ENCODE measurements around the gene GDA. TPM values are rescaled to one million over a fixed set of nuclear protein-coding genes. Genes with fewer than 3 reads are reported as not detected.

The GDA gene
- total and polyA plus RNA-seq, 2 experiments from 2014 or later = not detected

DNA sequence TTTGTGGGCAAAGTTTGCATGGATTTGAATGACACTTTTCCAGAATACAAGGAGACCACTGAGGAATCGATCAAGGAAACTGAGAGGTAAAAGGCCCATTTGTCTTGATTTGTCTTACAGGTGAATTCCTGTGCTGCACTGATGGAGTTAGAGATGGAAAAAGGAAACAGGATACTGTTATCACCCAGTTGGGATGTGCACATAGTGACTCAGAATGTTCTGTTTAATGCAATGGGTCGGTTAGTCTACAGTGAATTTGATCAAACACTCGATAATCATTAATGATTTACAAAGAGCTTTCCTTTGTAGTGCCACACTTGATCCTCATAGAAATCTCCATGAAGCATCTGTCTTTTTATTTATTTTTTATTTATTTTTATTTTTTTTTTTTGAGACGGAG lies 64.7 kb downstream of the GDA start:
- no peaks in the 10 kb centered on the region for H3K36me3 ChIP-seq (ENCODE audit: low read depth)
- H3K27me3 ChIP-seq (replicated peaks; ENCODE audit: insufficient read depth) = peaks cover 10% of the 10 kb centered on the region; the same call in 1 of the 2 replicates
- DNase-seq = no peak
- H3F3A ChIP-seq (ENCODE audit: insufficient read depth) = no peaks in the 10 kb centered on the region
- no peak overlapping the region for H3K4me2 ChIP-seq (ENCODE audit: unreplicated experiment)
- no peak overlapping the region for H2AFZ ChIP-seq
- in situ Hi-C loops (cut with MboI) = no loop called here
- H3K4me1 ChIP-seq (ENCODE audit: insufficient read depth) = no peaks in the 10 kb centered on the region
- H4K20me1 ChIP-seq (ENCODE audit: insufficient read depth) = no peaks in the 10 kb centered on the region
- H3K27ac ChIP-seq = no peak overlapping the region
- no peaks in the 10 kb centered on the region for H3K9me2 ChIP-seq (ENCODE audit: insufficient read depth)
- TF ChIP-seq EZH2 (IDR thresholded peaks at IDR 0.05; ENCODE audit: insufficient read depth, poor library complexity, severe bottlenecking) (no peak), EZH2phosphoT487 (IDR thresholded peaks at IDR 0.05; ENCODE audit: insufficient read depth, low read depth) (no peak)
- H3K79me2 ChIP-seq (ENCODE audit: insufficient read depth) = no peaks in the 10 kb centered on the region
- no peak overlapping the region for H3K9ac ChIP-seq
- H3K9me3 ChIP-seq (ENCODE audit: low read depth) = no peaks in the 10 kb centered on the region
- no peak overlapping the region for H3K4me3 ChIP-seq
- WGBS, 2 experiments (ENCODE audit: low coverage in 1 of 2, low lambda C conversion rate in 2 of 2, missing lambda C conversion rate in 2 of 2) = 67 to 73% methylated on average over 4 of the region's 4 CpGs

DNA sequence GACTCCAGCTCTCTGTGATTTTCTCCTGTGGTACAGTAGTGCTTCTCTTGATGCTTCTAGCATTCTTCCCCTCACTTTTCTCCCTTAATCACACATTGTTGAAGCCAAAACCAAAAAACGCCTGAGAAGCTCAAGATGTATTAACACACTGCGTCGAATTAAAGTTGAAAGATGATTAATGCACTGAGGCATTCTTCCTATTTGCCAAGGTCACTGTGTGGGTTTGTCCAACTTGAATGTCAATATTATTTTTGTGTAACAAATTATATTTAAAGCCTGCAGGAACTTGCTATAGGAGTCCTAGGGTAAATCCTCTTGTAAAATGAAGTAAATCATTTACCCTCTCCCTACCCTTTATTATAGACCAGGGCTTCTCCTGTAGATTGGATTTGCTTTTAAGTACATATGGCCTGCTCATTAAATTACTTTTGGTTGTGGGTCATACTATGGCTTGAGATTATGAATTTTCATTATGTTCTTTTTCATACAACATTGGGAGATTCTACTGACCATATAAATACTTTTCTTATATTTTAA lies 68.1 kb downstream of the GDA start:
- H3K4me1 ChIP-seq (ENCODE audit: insufficient read depth) = no peaks in the 10 kb centered on the region
- WGBS, 2 experiments (ENCODE audit: low coverage in 1 of 2, low lambda C conversion rate in 2 of 2, missing lambda C conversion rate in 2 of 2) = 65 to 67% methylated on average over 3 of the region's 3 CpGs
- no peaks in the 10 kb centered on the region for H3F3A ChIP-seq (ENCODE audit: insufficient read depth)
- no peaks in the 10 kb centered on the region for H3K9me2 ChIP-seq (ENCODE audit: insufficient read depth)
- no peak overlapping the region for H3K4me2 ChIP-seq (ENCODE audit: unreplicated experiment)
- H4K20me1 ChIP-seq (ENCODE audit: insufficient read depth) = no peaks in the 10 kb centered on the region
- in situ Hi-C loops (cut with MboI) = no loop called here
- TF ChIP-seq EZH2 (IDR thresholded peaks at IDR 0.05; ENCODE audit: insufficient read depth, poor library complexity, severe bottlenecking) (no peak), EZH2phosphoT487 (IDR thresholded peaks at IDR 0.05; ENCODE audit: insufficient read depth, low read depth) (no peak)
- no peaks in the 10 kb centered on the region for H3K9me3 ChIP-seq (ENCODE audit: low read depth)
- H3K4me3 ChIP-seq = no peak overlapping the region
- DNase-seq = no peak
- no peaks in the 10 kb centered on the region; the same call in 1 of the 2 replicates for H3K27me3 ChIP-seq (replicated peaks; ENCODE audit: insufficient read depth)
- H3K9ac ChIP-seq = no peak overlapping the region
- H2AFZ ChIP-seq = no peak overlapping the region
- no peaks in the 10 kb centered on the region for H3K36me3 ChIP-seq (ENCODE audit: low read depth)
- no peak overlapping the region for H3K27ac ChIP-seq
- H3K79me2 ChIP-seq (ENCODE audit: insufficient read depth) = no peaks in the 10 kb centered on the region

DNA sequence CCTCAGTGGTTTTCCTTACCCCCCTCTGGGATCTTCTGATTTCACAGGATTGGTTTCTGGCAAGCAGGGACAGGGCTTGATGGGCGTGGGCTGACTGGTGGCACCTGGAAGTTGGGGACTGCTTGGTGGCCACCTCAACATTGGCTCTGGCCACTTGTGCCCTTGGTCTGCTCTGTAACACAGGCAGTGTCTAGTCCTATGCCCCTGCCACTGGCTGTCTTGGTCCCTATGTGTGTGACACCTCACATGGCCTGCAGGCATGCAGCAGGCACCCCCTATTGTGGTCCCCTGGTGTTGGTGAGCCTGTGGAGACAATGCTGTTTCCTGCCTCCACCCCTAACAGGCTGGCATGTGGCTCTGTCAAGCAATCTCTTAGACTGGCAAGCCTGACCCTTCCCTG lies 71.3 kb downstream of the GDA start:
- no peaks in the 10 kb centered on the region for H3K36me3 ChIP-seq (ENCODE audit: low read depth)
- DNase-seq = no peak
- H3K9me3 ChIP-seq (ENCODE audit: low read depth) = no peaks in the 10 kb centered on the region
- no peaks in the 10 kb centered on the region for H3K4me1 ChIP-seq (ENCODE audit: insufficient read depth)
- no peak overlapping the region for H3K4me3 ChIP-seq
- in situ Hi-C loops (cut with MboI) = no loop called here
- no peak overlapping the region for H3K4me2 ChIP-seq (ENCODE audit: unreplicated experiment)
- TF ChIP-seq EZH2 (IDR thresholded peaks at IDR 0.05; ENCODE audit: insufficient read depth, poor library complexity, severe bottlenecking) (no peak), EZH2phosphoT487 (IDR thresholded peaks at IDR 0.05; ENCODE audit: insufficient read depth, low read depth) (no peak)
- no peak overlapping the region for H3K27ac ChIP-seq
- no peaks in the 10 kb centered on the region for H3K79me2 ChIP-seq (ENCODE audit: insufficient read depth)
- 13 to 14% methylated on average over 1 of the region's 1 CpG for WGBS, 2 experiments (ENCODE audit: low coverage in 1 of 2, low lambda C conversion rate in 2 of 2, missing lambda C conversion rate in 2 of 2)
- H4K20me1 ChIP-seq (ENCODE audit: insufficient read depth) = no peaks in the 10 kb centered on the region
- no peak overlapping the region for H3K9ac ChIP-seq
- no peak overlapping the region for H2AFZ ChIP-seq
- H3F3A ChIP-seq (ENCODE audit: insufficient read depth) = no peaks in the 10 kb centered on the region
- peaks cover 8% of the 10 kb centered on the region for H3K27me3 ChIP-seq (replicated peaks; ENCODE audit: insufficient read depth)
- H3K9me2 ChIP-seq (ENCODE audit: insufficient read depth) = no peaks in the 10 kb centered on the region

DNA sequence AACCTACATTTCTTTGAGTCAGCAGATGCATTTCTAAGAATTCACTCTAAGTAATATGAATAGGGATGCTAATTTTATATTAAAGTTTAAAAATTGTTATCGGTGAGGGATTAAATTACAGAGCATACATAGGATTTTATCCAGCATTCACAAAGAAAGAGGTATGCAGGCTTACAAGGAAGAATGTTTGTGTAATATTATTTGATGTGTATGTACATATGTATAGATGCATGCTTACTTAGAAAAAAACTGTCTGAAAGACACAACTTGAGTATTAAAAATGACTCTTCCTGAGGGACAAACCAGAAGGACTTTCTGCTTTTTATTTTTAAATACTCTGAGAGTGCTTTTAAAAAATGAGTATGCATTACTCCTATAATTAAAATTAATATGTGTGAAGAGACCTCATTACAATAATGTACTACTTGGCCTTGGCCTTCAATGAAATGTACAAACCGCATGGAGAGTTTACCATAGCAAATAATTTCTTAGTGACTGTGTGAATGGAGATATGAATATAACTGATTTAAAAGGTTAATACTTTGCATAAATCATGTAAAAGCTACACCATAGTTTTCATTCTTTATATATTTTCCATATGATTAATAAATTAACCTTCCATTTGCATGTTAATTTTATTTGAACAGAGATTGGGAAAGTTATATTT lies 77.0 kb downstream of the GDA start:
- in situ Hi-C loops (cut with MboI) = no loop called here
- WGBS, 2 experiments (ENCODE audit: low coverage in 1 of 2, low lambda C conversion rate in 2 of 2, missing lambda C conversion rate in 2 of 2) = 74 to 76% methylated on average over 2 of the region's 2 CpGs
- no peak overlapping the region for H3K4me3 ChIP-seq

More for the DNA sequence above, 77.0 kb downstream of the GDA start:
- Histone ChIP-seq H3K36me3 (ENCODE audit: low read depth) (no peaks in the 10 kb centered on the region), H2AFZ (no peak overlapping the region), H3F3A (ENCODE audit: insufficient read depth) (no peaks in the 10 kb centered on the region), H3K9me3 (ENCODE audit: low read depth) (no peaks in the 10 kb centered on the region), H3K9ac (no peak overlapping the region), H3K4me1 (ENCODE audit: insufficient read depth) (no peaks in the 10 kb centered on the region), H3K27me3 (replicated peaks; ENCODE audit: insufficient read depth) (peaks cover 9% of the 10 kb centered on the region; the same call in 1 of the 2 replicates), H4K20me1 (ENCODE audit: insufficient read depth) (no peaks in the 10 kb centered on the region), H3K79me2 (ENCODE audit: insufficient read depth) (no peaks in the 10 kb centered on the region), H3K27ac (no peak overlapping the region), H3K4me2 (ENCODE audit: unreplicated experiment) (no peak overlapping the region), H3K9me2 (ENCODE audit: insufficient read depth) (no peaks in the 10 kb centered on the region)
- DNase-seq = no peak
- TF ChIP-seq EZH2 (IDR thresholded peaks at IDR 0.05; ENCODE audit: insufficient read depth, poor library complexity, severe bottlenecking) = no peak
- no peak for TF ChIP-seq EZH2phosphoT487 (IDR thresholded peaks at IDR 0.05; ENCODE audit: insufficient read depth, low read depth)

Data from GM23248 (cell line).